ENCODE results near the gene EIF4H.
A peak's percentile ranks its signal among the peaks of the same experiment; 100 is the strongest.

Gene EIF4H

DNA sequence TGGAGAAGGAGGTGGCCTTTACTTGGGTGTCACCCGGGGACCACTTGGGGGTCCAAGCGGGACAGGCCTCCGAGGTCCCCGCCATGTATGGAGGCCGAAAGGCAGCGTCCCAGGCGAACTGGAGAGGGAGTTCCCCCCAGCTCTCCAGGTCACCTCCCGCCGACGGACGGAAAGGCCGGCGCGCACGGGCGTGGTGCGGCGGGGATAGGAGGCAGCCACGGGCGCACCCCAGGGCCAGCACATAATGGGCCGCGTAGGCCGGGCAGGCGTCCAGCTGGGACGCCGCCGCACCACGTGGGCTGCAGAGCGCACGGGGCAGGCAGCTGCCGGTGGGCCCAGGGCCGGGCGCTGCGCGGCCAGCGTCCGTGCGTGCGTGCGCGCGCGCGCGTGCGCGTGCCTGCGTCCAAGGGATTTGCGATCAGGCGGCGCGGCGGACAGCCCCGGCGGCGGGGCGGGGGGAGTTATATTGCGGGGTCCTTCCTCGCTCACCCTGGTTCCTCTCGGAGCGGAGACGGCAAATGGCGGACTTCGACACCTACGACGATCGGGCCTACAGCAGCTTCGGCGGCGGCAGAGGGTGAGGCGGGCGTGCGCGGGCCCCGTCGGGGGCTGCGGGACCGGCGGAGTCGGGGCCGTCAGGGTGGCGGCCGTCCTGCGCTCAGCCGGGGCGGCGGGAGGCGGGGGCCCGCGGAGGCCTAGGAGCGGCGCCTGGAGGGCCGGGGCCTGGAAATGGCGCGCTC lies at the start of gene EIF4H:
EIF4H (plus strand) TSS at position 491 of the 740 bp plus-strand sequence; CDS start at position 519, 28 bp downstream.
- TF ChIP-seq, protein P1, sequence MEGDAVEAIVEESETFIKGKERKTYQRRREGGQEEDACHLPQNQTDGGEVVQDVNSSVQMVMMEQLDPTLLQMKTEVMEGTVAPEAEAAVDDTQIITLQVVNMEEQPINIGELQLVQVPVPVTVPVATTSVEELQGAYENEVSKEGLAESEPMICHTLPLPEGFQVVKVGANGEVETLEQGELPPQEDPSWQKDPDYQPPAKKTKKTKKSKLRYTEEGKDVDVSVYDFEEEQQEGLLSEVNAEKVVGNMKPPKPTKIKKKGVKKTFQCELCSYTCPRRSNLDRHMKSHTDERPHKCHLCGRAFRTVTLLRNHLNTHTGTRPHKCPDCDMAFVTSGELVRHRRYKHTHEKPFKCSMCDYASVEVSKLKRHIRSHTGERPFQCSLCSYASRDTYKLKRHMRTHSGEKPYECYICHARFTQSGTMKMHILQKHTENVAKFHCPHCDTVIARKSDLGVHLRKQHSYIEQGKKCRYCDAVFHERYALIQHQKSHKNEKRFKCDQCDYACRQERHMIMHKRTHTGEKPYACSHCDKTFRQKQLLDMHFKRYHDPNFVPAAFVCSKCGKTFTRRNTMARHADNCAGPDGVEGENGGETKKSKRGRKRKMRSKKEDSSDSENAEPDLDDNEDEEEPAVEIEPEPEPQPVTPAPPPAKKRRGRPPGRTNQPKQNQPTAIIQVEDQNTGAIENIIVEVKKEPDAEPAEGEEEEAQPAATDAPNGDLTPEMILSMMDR (IDR thresholded peaks at IDR 0.05; ENCODE audit: low read depth, low read length, missing control alignments): no peak
- H3K4me3 ChIP-seq (ENCODE audit: low read depth, low read length): peak within 1 kb of the TSS; percentile 100
- DNase-seq (ENCODE audit: low read depth): peak; percentile 75

DNA sequence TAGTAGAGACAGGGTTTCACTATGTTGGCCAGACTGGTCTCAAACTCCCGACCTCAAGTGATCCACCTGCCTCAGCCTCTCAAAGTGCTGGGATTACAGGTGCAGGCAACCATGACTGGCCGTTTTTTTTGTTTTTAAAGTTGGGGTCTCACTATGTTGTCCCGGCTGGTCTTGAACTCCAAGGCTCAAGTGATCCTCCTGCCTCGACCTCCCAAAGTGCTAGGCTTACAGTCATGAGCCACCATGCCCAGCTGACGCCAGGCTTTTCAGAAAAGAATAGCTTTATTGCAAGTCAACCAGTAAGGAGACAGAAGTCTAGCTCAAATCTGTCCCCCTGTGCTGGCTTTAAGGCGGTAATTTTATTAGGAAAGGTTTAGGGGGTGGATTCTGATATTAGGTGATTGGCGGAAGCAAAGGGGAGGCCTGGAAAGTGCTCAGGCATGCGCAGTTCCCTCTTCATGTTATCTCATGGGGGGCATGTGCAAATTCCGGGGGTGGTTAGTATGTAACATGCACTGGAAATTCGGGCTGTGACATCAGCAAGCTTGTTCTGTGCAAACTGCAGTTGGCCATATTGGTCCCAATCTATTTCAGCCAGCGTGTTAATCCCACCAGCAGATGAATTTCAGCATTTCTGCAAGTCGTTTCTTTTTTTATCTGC lies 47.8 kb upstream of the EIF4H start:
- no peak for DNase-seq (ENCODE audit: low read depth)
- no peak overlapping the region for H3K4me3 ChIP-seq (ENCODE audit: low read depth, low read length)
- TF ChIP-seq, protein P1 (IDR thresholded peaks at IDR 0.05; ENCODE audit: low read depth, low read length, missing control alignments): no peak

DNA sequence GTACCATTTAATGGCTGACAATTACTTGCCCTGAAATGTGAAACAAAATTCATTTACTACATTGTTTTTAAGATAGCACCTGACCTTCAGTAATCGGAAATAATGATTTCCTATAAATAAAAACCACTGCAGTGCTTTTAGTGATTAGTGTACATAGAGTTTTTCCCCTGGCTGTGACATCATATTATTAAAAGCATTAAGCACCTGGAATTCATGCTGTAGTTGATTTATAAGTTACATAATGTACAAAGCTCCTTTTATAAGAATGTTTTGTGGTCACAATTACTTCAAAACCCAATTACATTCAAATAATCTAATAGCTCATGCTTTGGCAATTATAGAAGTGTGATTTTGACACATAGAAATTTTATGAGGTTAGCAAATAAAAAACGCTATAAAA lies 44.3 kb upstream of the EIF4H start:
- no peak overlapping the region for H3K4me3 ChIP-seq (ENCODE audit: low read depth, low read length)
- TF ChIP-seq, protein P1 (IDR thresholded peaks at IDR 0.05; ENCODE audit: low read depth, low read length, missing control alignments): no peak
- DNase-seq (ENCODE audit: low read depth): no peak

DNA sequence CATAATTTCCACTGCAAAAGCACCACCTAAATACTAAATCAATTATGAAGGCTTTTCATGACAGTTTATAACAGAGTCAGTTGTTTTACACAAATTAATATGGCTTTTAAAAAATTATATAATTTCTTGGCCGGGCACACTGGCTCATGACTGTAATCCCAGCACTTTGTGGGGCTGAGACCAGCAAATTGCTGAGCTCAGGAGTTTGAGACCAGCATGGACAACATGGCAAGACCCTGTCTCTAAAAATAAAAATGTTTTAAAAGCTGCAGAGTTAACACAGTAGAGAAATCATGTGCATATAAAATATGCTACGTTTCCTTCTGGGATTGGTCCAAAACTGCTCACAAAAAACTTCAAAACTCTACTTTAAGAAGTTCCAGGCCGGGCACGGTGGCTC lies 43.6 kb upstream of the EIF4H start:
- TF ChIP-seq, protein P1 (IDR thresholded peaks at IDR 0.05; ENCODE audit: low read depth, low read length, missing control alignments): no peak
- DNase-seq (ENCODE audit: low read depth): no peak
- no peak overlapping the region for H3K4me3 ChIP-seq (ENCODE audit: low read depth, low read length)

DNA sequence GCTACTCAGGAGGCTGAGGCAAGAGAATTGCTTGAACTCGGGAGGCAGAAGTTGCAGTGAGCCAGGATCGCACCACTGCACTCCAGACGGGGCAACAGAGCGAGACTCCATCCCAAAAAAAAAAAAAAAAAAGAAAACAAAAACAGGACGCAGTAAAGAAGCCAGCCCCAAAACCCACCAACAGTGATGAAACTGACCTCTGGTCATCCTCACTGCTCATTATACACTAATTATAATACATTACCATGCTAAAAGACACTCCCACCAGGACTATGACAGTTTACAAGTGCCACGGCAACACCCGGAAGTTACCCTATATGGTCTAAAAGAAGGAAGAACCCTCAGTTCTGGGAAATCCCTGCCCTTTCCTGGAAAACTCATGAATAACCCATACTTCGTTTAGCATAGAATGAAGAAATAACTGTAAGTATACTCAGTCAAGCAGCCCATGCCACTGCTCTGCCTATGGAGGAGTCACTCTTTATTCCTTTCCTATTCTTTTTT lies 40.0 kb upstream of the EIF4H start:
- DNase-seq (ENCODE audit: low read depth): no peak
- no peak overlapping the region for H3K4me3 ChIP-seq (ENCODE audit: low read depth, low read length)
- TF ChIP-seq, protein P1 (IDR thresholded peaks at IDR 0.05; ENCODE audit: low read depth, low read length, missing control alignments): no peak

DNA sequence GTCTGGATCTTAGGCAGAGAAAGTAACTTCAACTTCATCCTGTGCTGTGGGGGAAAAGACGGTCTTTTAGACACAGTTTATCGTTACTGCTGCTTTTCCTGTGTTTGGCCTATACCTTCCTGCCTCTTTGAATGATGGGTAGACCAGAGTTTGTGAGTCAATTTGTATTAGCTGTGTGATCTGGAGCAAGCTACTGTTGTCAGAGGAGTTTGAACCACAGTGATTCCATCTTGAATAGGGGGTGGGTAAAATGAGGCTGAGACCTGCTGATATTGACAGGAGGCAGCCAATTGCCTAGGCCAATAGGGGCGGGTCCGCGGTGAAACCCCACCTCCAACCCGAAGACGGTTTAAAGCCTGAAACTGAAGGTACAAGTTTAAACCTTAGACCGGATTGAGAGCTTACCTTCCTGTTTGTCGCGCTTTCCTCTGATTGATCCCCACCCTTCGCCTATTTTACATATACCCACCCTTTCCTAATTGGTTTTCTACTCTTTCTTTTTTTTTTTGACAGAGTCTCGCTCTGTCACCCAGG lies 35.8 kb upstream of the EIF4H start:
- TF ChIP-seq, protein P1 (IDR thresholded peaks at IDR 0.05; ENCODE audit: low read depth, low read length, missing control alignments): no peak
- no peak for DNase-seq (ENCODE audit: low read depth)
- no peak overlapping the region for H3K4me3 ChIP-seq (ENCODE audit: low read depth, low read length)
